MG63 (cell line): ENCODE data around the gene SP140. TPM values are rescaled to one million over a fixed set of nuclear protein-coding genes. Genes with fewer than 3 reads are reported as not detected.
"Not testable (repeated sequence)": the region's sequence is repeated elsewhere in the genome, so short reads cannot be mapped to it uniquely, and the experiment has no call there.

Experiments used
- DNase-seq: peaks from one replicate; pipeline ENCODE4 v3.0.0-alpha.2; 2020
- H3K27me3 ChIP-seq: fragments of 250-450 bp; sonication (Bioruptor Pico); 2 replicates; pipeline ENCODE4 v1.5.1; 2020; ENCODE audit warnings: mild to moderate bottlenecking, moderate library complexity
- H3K36me3 ChIP-seq: fragments of 250-450 bp; sonication (Bioruptor Pico); 2 replicates; pipeline ENCODE4 v1.5.1; 2020; ENCODE audit warnings: mild to moderate bottlenecking, moderate library complexity
- H3K4me3 ChIP-seq: fragments of 250-450 bp; sonication (Bioruptor Pico); 2 replicates; pipeline ENCODE4 v1.5.1; 2020; ENCODE audit warnings: mild to moderate bottlenecking, moderate library complexity
- H3K9me3 ChIP-seq: fragments of 250-450 bp; sonication (Bioruptor Pico); 2 replicates; pipeline ENCODE4 v1.5.1; 2020; ENCODE audit warnings: mild to moderate bottlenecking, moderate library complexity
- total RNA-seq: library from RNA; depleted of rRNA; stranded (reverse); fragments of >200 nt; shearing (Covaris generic); gene quantifications from 2 replicates; pipeline ENCODE4 v1.2.3, GENCODE V29; 2014; ENCODE audit warnings: low replicate concordance

SP140 gene
- total RNA-seq, 1 experiment from 2014 or later, result 0.56 TPM

GRCh38 chr2:230307485-230307884 lies 81.9 kb downstream of the SP140 start:
- no peaks in the 10 kb centered on the region for H3K27me3 ChIP-seq
- no peak for DNase-seq
- H3K36me3 ChIP-seq, result no peaks in the 10 kb centered on the region
- peaks cover 5% of the 10 kb centered on the region for H3K9me3 ChIP-seq
- no peak overlapping the region for H3K4me3 ChIP-seq

- DNase-seq, result no peak
- Histone ChIP-seq H3K27me3 (no peaks in the 10 kb centered on the region), H3K4me3 (no peak overlapping the region), H3K9me3 (peaks cover 4% of the 10 kb centered on the region; the same call in 1 of the 2 replicates), H3K36me3 (no peaks in the 10 kb centered on the region)
Observed at GRCh38 chr2:230308402-230309000, 83.0 kb downstream of the SP140 start.

- not testable (repeated sequence) for H3K36me3 ChIP-seq, H3K27me3 ChIP-seq, DNase-seq, H3K9me3 ChIP-seq, H3K4me3 ChIP-seq
Observed at GRCh38 chr2:230310792-230311191, 85.3 kb downstream of the SP140 start.

- H3K4me3 ChIP-seq, H3K36me3 ChIP-seq, H3K9me3 ChIP-seq, DNase-seq, H3K27me3 ChIP-seq: not testable (repeated sequence)
Observed at GRCh38 chr2:230311634-230312033, 86.1 kb downstream of the SP140 start.

- Histone ChIP-seq H3K27me3 (no peaks in the 10 kb centered on the region), H3K36me3 (no peaks in the 10 kb centered on the region), H3K9me3 (no peaks in the 10 kb centered on the region), H3K4me3 (no peak overlapping the region)
- peak; percentile 62 for DNase-seq
Observed at GRCh38 chr2:230312638-230313037, 87.1 kb downstream of the SP140 start.

GRCh38 chr2:230317366-230317765 lies 91.8 kb downstream of the SP140 start:
- Histone ChIP-seq H3K9me3 (peaks cover 1% of the 10 kb centered on the region; the same call in 1 of the 2 replicates), H3K27me3 (no peaks in the 10 kb centered on the region), H3K36me3 (no peaks in the 10 kb centered on the region), H3K4me3 (no peak overlapping the region)
- DNase-seq, result no peak

- H3K36me3 ChIP-seq, result no peaks in the 10 kb centered on the region
- H3K27me3 ChIP-seq, result no peaks in the 10 kb centered on the region
- DNase-seq, result no peak
- peaks cover 2% of the 10 kb centered on the region; the same call in 1 of the 2 replicates for H3K9me3 ChIP-seq
- no peak overlapping the region for H3K4me3 ChIP-seq
Observed at GRCh38 chr2:230318190-230319121, 92.9 kb downstream of the SP140 start.

GRCh38 chr2:230319211-230319862 lies 93.8 kb downstream of the SP140 start:
- Histone ChIP-seq H3K9me3 (peaks cover 2% of the 10 kb centered on the region; the same call in 1 of the 2 replicates), H3K36me3 (no peaks in the 10 kb centered on the region), H3K4me3 (no peak overlapping the region), H3K27me3 (no peaks in the 10 kb centered on the region)
- no peak for DNase-seq

- no peaks in the 10 kb centered on the region for H3K36me3 ChIP-seq
- peaks cover 2% of the 10 kb centered on the region; the same call in 1 of the 2 replicates for H3K9me3 ChIP-seq
- DNase-seq, result no peak
- no peak overlapping the region for H3K4me3 ChIP-seq
- no peaks in the 10 kb centered on the region for H3K27me3 ChIP-seq
Observed at GRCh38 chr2:230321031-230321430, 95.5 kb downstream of the SP140 start.

- Histone ChIP-seq H3K9me3 (peaks cover 2% of the 10 kb centered on the region; the same call in 1 of the 2 replicates), H3K27me3 (no peaks in the 10 kb centered on the region), H3K4me3 (no peak overlapping the region), H3K36me3 (no peaks in the 10 kb centered on the region)
- DNase-seq, result no peak
Observed at GRCh38 chr2:230322561-230323384, 97.2 kb downstream of the SP140 start.

- DNase-seq, result no peak
- Histone ChIP-seq H3K36me3 (peaks cover under 1% of the 10 kb centered on the region), H3K9me3 (peaks cover 2% of the 10 kb centered on the region; the same call in 1 of the 2 replicates), H3K27me3 (no peaks in the 10 kb centered on the region), H3K4me3 (no peak overlapping the region)
Observed at GRCh38 chr2:230323385-230324106, 98.0 kb downstream of the SP140 start.

- H3K9me3 ChIP-seq, result peaks cover 2% of the 10 kb centered on the region; the same call in 1 of the 2 replicates
- no peak for DNase-seq
- no peak overlapping the region for H3K4me3 ChIP-seq
- no peaks in the 10 kb centered on the region for H3K27me3 ChIP-seq
- H3K36me3 ChIP-seq, result peaks cover 9% of the 10 kb centered on the region
Observed at GRCh38 chr2:230324503-230324902, 99.0 kb downstream of the SP140 start.

- DNase-seq, result no peak
- Histone ChIP-seq H3K27me3 (no peaks in the 10 kb centered on the region), H3K4me3 (no peak overlapping the region), H3K36me3 (peaks cover 18% of the 10 kb centered on the region), H3K9me3 (peaks cover 2% of the 10 kb centered on the region; the same call in 1 of the 2 replicates)
Observed at GRCh38 chr2:230325316-230326243, 100.0 kb downstream of the SP140 start.

- DNase-seq, result peak; percentile 89
- Histone ChIP-seq H3K9me3 (peaks cover 2% of the 10 kb centered on the region; the same call in 1 of the 2 replicates), H3K27me3 (no peaks in the 10 kb centered on the region), H3K36me3 (peaks cover 21% of the 10 kb centered on the region), H3K4me3 (peak within 1 kb of the TSS; percentile 54)
Observed at GRCh38 chr2:230326453-230327417, 101.2 kb downstream of the SP140 start, which contains the start of gene SP140L. SP140L (plus strand) TSS chr2:230327193; CDS start chr2:230327270, 77 bp downstream.
